ENCODE measurements around the gene DGKH. TPM values are rescaled to one million over a fixed set of nuclear protein-coding genes. Genes with fewer than 3 reads are reported as not detected.

The DGKH gene

GRCh38 chr13:42280537-42280936 is 232.1 kb downstream of the DGKH start:
- Histone ChIP-seq H3K23ac (ENCODE audit: low read depth, low read length, poor library complexity) (no peak overlapping the region), H3K36me3 (replicated peaks in 1 of 2; ENCODE audit: control insufficient read depth in 2 of 2, insufficient read depth in 2 of 2, low read length in 2 of 2) (peaks cover 0 to 4% of the 10 kb centered on the region in 2 donors), H3K14ac (ENCODE audit: low read length) (no peak overlapping the region), H2BK12ac (ENCODE audit: low read length) (no peak overlapping the region), H2AK5ac (ENCODE audit: low read depth, low read length) (no peak overlapping the region), H4K8ac (ENCODE audit: low read depth, low read length) (no peak overlapping the region), H3K27ac (replicated peaks; ENCODE audit: low read length) (no peak overlapping the region), H3K18ac (ENCODE audit: low read length) (no peak overlapping the region), H3K27me3 (ENCODE audit: control insufficient read depth in 3 of 3, insufficient read depth in 3 of 3, low read depth in 1 of 3, low read length in 3 of 3) (no peaks in the 10 kb centered on the region), H3K4me3 (ENCODE audit: low read length in 2 of 2) (no peak overlapping the region), H2BK5ac (ENCODE audit: low read length) (no peak overlapping the region), H3K79me1 (ENCODE audit: low read depth, low read length) (peaks cover 1% of the 10 kb centered on the region), H3K4me1 (ENCODE audit: control insufficient read depth in 2 of 2, insufficient read depth in 1 of 2, low read depth in 1 of 2, low read length in 2 of 2) (peaks cover 1 to 6% of the 10 kb centered on the region in 2 donors), H3K4me2 (ENCODE audit: insufficient read depth, low read length, poor library complexity, severe bottlenecking) (no peak overlapping the region), H2AFZ (ENCODE audit: low read length) (no peak overlapping the region), H2BK15ac (ENCODE audit: low read length) (no peak overlapping the region), H3K4ac (ENCODE audit: low read length) (no peak overlapping the region), H2BK120ac (ENCODE audit: low read depth, low read length) (no peak overlapping the region), H3K9ac (ENCODE audit: low read depth, low read length, poor library complexity) (no peak overlapping the region), H3K9me3 (replicated peaks in 1 of 2; ENCODE audit: control insufficient read depth in 2 of 2, insufficient read depth in 1 of 2, low read depth in 1 of 2, low read length in 2 of 2) (peaks cover 0 to 8% of the 10 kb centered on the region in 2 donors), H4K91ac (ENCODE audit: low read depth, low read length, poor library complexity) (no peak overlapping the region)
- WGBS, 2 donors (ENCODE audit: extremely low coverage in 2 of 2, insufficient read length in 2 of 2, insufficient replicate concordance in 1 of 2), result no CpG with 5 or more reads among the region's 2 CpGs
- DNase-seq (ENCODE audit: low spot score), result no peak

GRCh38 chr13:42283574-42283973 is 235.1 kb downstream of the DGKH start:
- Histone ChIP-seq H3K4ac (ENCODE audit: low read length) (no peak overlapping the region), H3K27ac (replicated peaks; ENCODE audit: low read length) (no peak overlapping the region)
- no peak for DNase-seq (ENCODE audit: low spot score)

GRCh38 chr13:42284068-42284467 is 235.6 kb downstream of the DGKH start:
- WGBS, 2 donors (ENCODE audit: extremely low coverage in 2 of 2, insufficient read length in 2 of 2, insufficient replicate concordance in 1 of 2), result no CpG with 5 or more reads among the region's 3 CpGs
- no peak overlapping the region for H3K14ac ChIP-seq (ENCODE audit: low read length)
- no peaks in the 10 kb centered on the region for H3K27me3 ChIP-seq (ENCODE audit: control insufficient read depth in 3 of 3, insufficient read depth in 3 of 3, low read depth in 1 of 3, low read length in 3 of 3)
- H3K79me1 ChIP-seq (ENCODE audit: low read depth, low read length), result peaks cover 1% of the 10 kb centered on the region
- no peak overlapping the region for H3K4me3 ChIP-seq (ENCODE audit: low read length in 2 of 2)
- peaks cover 4 to 6% of the 10 kb centered on the region in 2 donors for H3K4me1 ChIP-seq (ENCODE audit: control insufficient read depth in 2 of 2, insufficient read depth in 1 of 2, low read depth in 1 of 2, low read length in 2 of 2)
- H2BK120ac ChIP-seq (ENCODE audit: low read depth, low read length), result no peak overlapping the region
- no peak overlapping the region for H2BK15ac ChIP-seq (ENCODE audit: low read length)
- H2BK5ac ChIP-seq (ENCODE audit: low read length), result no peak overlapping the region
- DNase-seq (ENCODE audit: low spot score), result no peak
- no peak overlapping the region for H3K18ac ChIP-seq (ENCODE audit: low read length)
- no peak overlapping the region for H3K23ac ChIP-seq (ENCODE audit: low read depth, low read length, poor library complexity)
- no peak overlapping the region for H3K27ac ChIP-seq (replicated peaks; ENCODE audit: low read length)
- no peak overlapping the region for H3K9ac ChIP-seq (ENCODE audit: low read depth, low read length, poor library complexity)
- H3K4ac ChIP-seq (ENCODE audit: low read length), result no peak overlapping the region
- no peak overlapping the region for H3K4me2 ChIP-seq (ENCODE audit: insufficient read depth, low read length, poor library complexity, severe bottlenecking)
- no peak overlapping the region for H2BK12ac ChIP-seq (ENCODE audit: low read length)
- H3K9me3 ChIP-seq (replicated peaks in 1 of 2; ENCODE audit: control insufficient read depth in 2 of 2, insufficient read depth in 1 of 2, low read depth in 1 of 2, low read length in 2 of 2), result peaks cover 0 to 5% of the 10 kb centered on the region in 2 donors
- peaks cover 4 to 38% of the 10 kb centered on the region in 2 donors for H3K36me3 ChIP-seq (replicated peaks in 1 of 2; ENCODE audit: control insufficient read depth in 2 of 2, insufficient read depth in 2 of 2, low read length in 2 of 2)
- H4K8ac ChIP-seq (ENCODE audit: low read depth, low read length), result no peak overlapping the region
- H2AK5ac ChIP-seq (ENCODE audit: low read depth, low read length), result no peak overlapping the region
- H4K91ac ChIP-seq (ENCODE audit: low read depth, low read length, poor library complexity), result no peak overlapping the region
- no peak overlapping the region for H2AFZ ChIP-seq (ENCODE audit: low read length)

More at GRCh38 chr13:42283574-42283973, 235.1 kb downstream of the DGKH start:
- Histone ChIP-seq H2BK5ac (ENCODE audit: low read length) (no peak overlapping the region), H4K91ac (ENCODE audit: low read depth, low read length, poor library complexity) (no peak overlapping the region), H3K79me1 (ENCODE audit: low read depth, low read length) (peaks cover 1% of the 10 kb centered on the region), H2BK12ac (ENCODE audit: low read length) (no peak overlapping the region), H3K4me2 (ENCODE audit: insufficient read depth, low read length, poor library complexity, severe bottlenecking) (no peak overlapping the region), H3K27me3 (ENCODE audit: control insufficient read depth in 3 of 3, insufficient read depth in 3 of 3, low read depth in 1 of 3, low read length in 3 of 3) (no peaks in the 10 kb centered on the region), H3K4me1 (ENCODE audit: control insufficient read depth in 2 of 2, insufficient read depth in 1 of 2, low read depth in 1 of 2, low read length in 2 of 2) (peaks cover 4 to 6% of the 10 kb centered on the region in 2 donors), H3K18ac (ENCODE audit: low read length) (no peak overlapping the region), H3K36me3 (replicated peaks in 1 of 2; ENCODE audit: control insufficient read depth in 2 of 2, insufficient read depth in 2 of 2, low read length in 2 of 2) (peaks cover 1 to 33% of the 10 kb centered on the region in 2 donors), H2AFZ (ENCODE audit: low read length) (no peak overlapping the region), H3K23ac (ENCODE audit: low read depth, low read length, poor library complexity) (no peak overlapping the region), H4K8ac (ENCODE audit: low read depth, low read length) (no peak overlapping the region), H3K14ac (ENCODE audit: low read length) (no peak overlapping the region), H2BK15ac (ENCODE audit: low read length) (no peak overlapping the region), H3K9me3 (replicated peaks in 1 of 2; ENCODE audit: control insufficient read depth in 2 of 2, insufficient read depth in 1 of 2, low read depth in 1 of 2, low read length in 2 of 2) (peaks cover 0 to 8% of the 10 kb centered on the region in 2 donors), H2AK5ac (ENCODE audit: low read depth, low read length) (no peak overlapping the region), H3K9ac (ENCODE audit: low read depth, low read length, poor library complexity) (no peak overlapping the region), H2BK120ac (ENCODE audit: low read depth, low read length) (no peak overlapping the region), H3K4me3 (ENCODE audit: low read length in 2 of 2) (no peak overlapping the region)
- no CpG with 5 or more reads among the region's 3 CpGs for WGBS, 2 donors (ENCODE audit: extremely low coverage in 2 of 2, insufficient read length in 2 of 2, insufficient replicate concordance in 1 of 2)

Small RNA genes within 50 kb of the gene (small RNA-seq; reads per million reads assigned to genes)
- gene RPS28P8 (ENCODE audit: insufficient read depth), result not detected

Data from neuronal stem cell (in vitro differentiated cells).